ENCODE data around the gene VPS37C.
"Not testable (repeated sequence)": the region's sequence is repeated elsewhere in the genome, so short reads cannot be mapped to it uniquely, and the experiment has no call there.

Gene VPS37C

GRCh38 chr11:61161190-61162091 lies at the start of gene VPS37C:
Gene VPS37C, minus strand, starts transcription at chr11:61161426. Its CDS starts 22,597 bp downstream, at chr11:61138829.
- in situ Hi-C loops (cut with MboI; ENCODE audit: low sequenced_read_pairs): no loop called here

- in situ Hi-C loops (cut with MboI; ENCODE audit: low sequenced_read_pairs): not testable (repeated sequence)
Observed at GRCh38 chr11:61210629-61211028, 49.4 kb upstream of the VPS37C start.

- in situ Hi-C loops (cut with MboI; ENCODE audit: low sequenced_read_pairs): not testable (repeated sequence)
Observed at GRCh38 chr11:61207636-61208310, 46.5 kb upstream of the VPS37C start.

- in situ Hi-C loops (cut with MboI; ENCODE audit: low sequenced_read_pairs): not testable (repeated sequence)
Observed at GRCh38 chr11:61204502-61205059, 43.4 kb upstream of the VPS37C start.

GRCh38 chr11:61203873-61204272 lies 42.6 kb upstream of the VPS37C start:
- in situ Hi-C loops (cut with MboI; ENCODE audit: low sequenced_read_pairs): not testable (repeated sequence)

GRCh38 chr11:61202950-61203746 lies 41.9 kb upstream of the VPS37C start, which contains the start of gene PGA3:
Gene PGA3, plus strand, starts transcription at chr11:61203515. Its CDS starts 50 bp downstream, at chr11:61203565.
- in situ Hi-C loops (cut with MboI; ENCODE audit: low sequenced_read_pairs): not testable (repeated sequence)

GRCh38 chr11:61201476-61201875 lies 40.2 kb upstream of the VPS37C start:
- in situ Hi-C loops (cut with MboI; ENCODE audit: low sequenced_read_pairs): no loop called here

- in situ Hi-C loops (cut with MboI; ENCODE audit: low sequenced_read_pairs): loop anchor here (25.0 kb wide), 1 partner anchor 362 kb away; the partner anchor contains the start of gene CCDC86
Observed at GRCh38 chr11:61198948-61199523, 37.8 kb upstream of the VPS37C start.

GRCh38 chr11:61198361-61198760 lies 37.1 kb upstream of the VPS37C start:
- in situ Hi-C loops (cut with MboI; ENCODE audit: low sequenced_read_pairs): loop anchor here (25.0 kb wide), 1 partner anchor 361 kb away; the partner anchor contains the start of gene CCDC86

GRCh38 chr11:61195719-61196118 lies 34.5 kb upstream of the VPS37C start:
- in situ Hi-C loops (cut with MboI; ENCODE audit: low sequenced_read_pairs): loop anchor here (25.0 kb wide), 1 partner anchor 358 kb away; the partner anchor contains the start of gene CCDC86

- in situ Hi-C loops (cut with MboI; ENCODE audit: low sequenced_read_pairs): loop anchor here (25.0 kb wide), 1 partner anchor 358 kb away; the partner anchor contains the start of gene CCDC86
Observed at GRCh38 chr11:61194981-61195695, 33.9 kb upstream of the VPS37C start.

- in situ Hi-C loops (cut with MboI; ENCODE audit: low sequenced_read_pairs): loop anchor here (25.0 kb wide), 1 partner anchor 357 kb away; the partner anchor contains the start of gene CCDC86
Observed at GRCh38 chr11:61194169-61194671, 33.0 kb upstream of the VPS37C start.

GRCh38 chr11:61193596-61193995 lies 32.4 kb upstream of the VPS37C start:
- in situ Hi-C loops (cut with MboI; ENCODE audit: low sequenced_read_pairs): loop anchor here (25.0 kb wide), 1 partner anchor 356 kb away; the partner anchor contains the start of gene CCDC86

- in situ Hi-C loops (cut with MboI; ENCODE audit: low sequenced_read_pairs): loop anchor here (25.0 kb wide), 1 partner anchor 353 kb away; the partner anchor contains the start of gene CCDC86
Observed at GRCh38 chr11:61189933-61190332, 28.7 kb upstream of the VPS37C start.

GRCh38 chr11:61187505-61188130 lies 26.4 kb upstream of the VPS37C start:
- in situ Hi-C loops (cut with MboI; ENCODE audit: low sequenced_read_pairs): loop anchor here (25.0 kb wide), 1 partner anchor 350 kb away; the partner anchor contains the start of gene CCDC86

GRCh38 chr11:61186504-61186903 lies 25.3 kb upstream of the VPS37C start:
- in situ Hi-C loops (cut with MboI; ENCODE audit: low sequenced_read_pairs): loop anchor here (25.0 kb wide), 1 partner anchor 349 kb away; the partner anchor contains the start of gene CCDC86

- in situ Hi-C loops (cut with MboI; ENCODE audit: low sequenced_read_pairs): loop anchor here (25.0 kb wide), 1 partner anchor 346 kb away; the partner anchor contains the start of gene CCDC86
Observed at GRCh38 chr11:61183645-61184044, 22.4 kb upstream of the VPS37C start.

GRCh38 chr11:61181489-61181888 lies 20.3 kb upstream of the VPS37C start:
- in situ Hi-C loops (cut with MboI; ENCODE audit: low sequenced_read_pairs): loop anchor here (25.0 kb wide), 1 partner anchor 344 kb away; the partner anchor contains the start of gene CCDC86
